Activated naive CD8-positive, alpha-beta T cell treated with anti-CD3 and anti-CD28 coated beads, Interleukin-2, amount 50 U/mL, for 16 hours (primary cell): ENCODE data around the gene EMP3.
"Not testable (repeated sequence)": the region's sequence is repeated elsewhere in the genome, so short reads cannot be mapped to it uniquely, and the experiment has no call there.

Experiments
- DNase-seq: peaks from one replicate; pipeline ENCODE4 v3.0.0-alpha.2; 2020; ENCODE audit warnings: low read depth, low spot score

EMP3 gene

GRCh38 chr19:48346191-48346590 is 20.8 kb downstream of the EMP3 start:
- no peak for DNase-seq

GRCh38 chr19:48348045-48348444 is 22.7 kb downstream of the EMP3 start:
- DNase-seq = no peak

- no peak for DNase-seq
Observed at GRCh38 chr19:48348737-48349136, 23.4 kb downstream of the EMP3 start.

- DNase-seq = no peak
Observed at GRCh38 chr19:48350856-48351255, 25.5 kb downstream of the EMP3 start.

GRCh38 chr19:48351341-48351752 is 26.0 kb downstream of the EMP3 start:
- DNase-seq = peak; percentile 66

- no peak for DNase-seq
Observed at GRCh38 chr19:48353677-48354076, 28.3 kb downstream of the EMP3 start.

- no peak for DNase-seq
Observed at GRCh38 chr19:48354332-48354992, 29.1 kb downstream of the EMP3 start.

- no peak for DNase-seq
Observed at GRCh38 chr19:48355365-48355954, 30.1 kb downstream of the EMP3 start.

GRCh38 chr19:48359123-48359522 is 33.8 kb downstream of the EMP3 start:
- no peak for DNase-seq

GRCh38 chr19:48361912-48362311 is 36.6 kb downstream of the EMP3 start:
- DNase-seq = no peak

- peak; percentile 69 for DNase-seq
Observed at GRCh38 chr19:48362716-48363499, 37.6 kb downstream of the EMP3 start.

- no peak for DNase-seq
Observed at GRCh38 chr19:48363500-48363809, 38.1 kb downstream of the EMP3 start.

GRCh38 chr19:48363810-48364597 is 38.7 kb downstream of the EMP3 start, which contains the start of the genes SYNGR4 and TMEM143:
TSS of gene SYNGR4 (plus strand) at chr19:48364367. CDS start at chr19:48365843, 1,476 bp downstream.
TSS of gene TMEM143 (minus strand) at chr19:48363940. CDS start at chr19:48363920, 20 bp downstream.
- peak; percentile 90 for DNase-seq

- DNase-seq = no peak
Observed at GRCh38 chr19:48364598-48365348, 39.4 kb downstream of the EMP3 start.

- no peak for DNase-seq
Observed at GRCh38 chr19:48365602-48366001, 40.2 kb downstream of the EMP3 start.

GRCh38 chr19:48367855-48368254 is 42.5 kb downstream of the EMP3 start:
- no peak for DNase-seq

- no peak for DNase-seq
Observed at GRCh38 chr19:48368936-48369335, 43.6 kb downstream of the EMP3 start.

- no peak for DNase-seq
Observed at GRCh38 chr19:48370955-48371354, 45.6 kb downstream of the EMP3 start.

- no peak for DNase-seq
Observed at GRCh38 chr19:48371367-48371766, 46.0 kb downstream of the EMP3 start.

GRCh38 chr19:48371771-48372170 is 46.4 kb downstream of the EMP3 start:
- DNase-seq = not testable (repeated sequence)

GRCh38 chr19:48372904-48373303 is 47.6 kb downstream of the EMP3 start:
- no peak for DNase-seq
